ENCODE results near the gene FHL2. TPM values are rescaled to one million over a fixed set of nuclear protein-coding genes. Genes with fewer than 3 reads are reported as not detected.

The FHL2 gene
- total RNA-seq, 1 donor from 2014 or later: 5.3 TPM

DNA sequence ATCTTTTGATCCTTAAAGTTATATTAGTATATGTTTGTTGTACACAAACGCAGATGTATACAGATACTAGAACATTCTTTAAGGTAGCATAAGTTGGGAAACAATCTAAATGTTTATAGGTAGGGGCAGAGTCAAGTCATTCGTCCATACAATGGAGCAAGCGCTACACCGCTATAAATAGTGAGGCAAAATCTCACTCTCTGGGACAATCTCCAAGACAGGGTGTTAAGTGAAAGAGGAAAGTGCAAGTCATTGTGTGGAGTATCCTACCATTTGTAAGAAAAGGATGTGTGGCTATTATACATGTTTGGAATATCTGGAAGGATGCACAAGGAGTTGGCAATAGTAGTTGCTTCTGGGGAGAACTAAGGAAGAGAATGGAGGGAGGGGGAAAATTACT, 16.2 kb upstream of the FHL2 start:
- intact Hi-C loops (cut with micrococcal nuclease): no loop called here
- Mint-ChIP-seq H3K36me3 (ENCODE audit: low read depth) (no peaks in the 10 kb centered on the region), H3K4me1 (ENCODE audit: low read depth) (peaks cover 22% of the 10 kb centered on the region), H3K9me3 (peaks cover 3% of the 10 kb centered on the region), H3K27ac (no peak overlapping the region), H3K4me3 (ENCODE audit: low read depth) (no peak overlapping the region), H3K27me3 (ENCODE audit: low read depth) (peaks cover 28% of the 10 kb centered on the region)
- DNase-seq (ENCODE audit: low spot score): no peak

DNA sequence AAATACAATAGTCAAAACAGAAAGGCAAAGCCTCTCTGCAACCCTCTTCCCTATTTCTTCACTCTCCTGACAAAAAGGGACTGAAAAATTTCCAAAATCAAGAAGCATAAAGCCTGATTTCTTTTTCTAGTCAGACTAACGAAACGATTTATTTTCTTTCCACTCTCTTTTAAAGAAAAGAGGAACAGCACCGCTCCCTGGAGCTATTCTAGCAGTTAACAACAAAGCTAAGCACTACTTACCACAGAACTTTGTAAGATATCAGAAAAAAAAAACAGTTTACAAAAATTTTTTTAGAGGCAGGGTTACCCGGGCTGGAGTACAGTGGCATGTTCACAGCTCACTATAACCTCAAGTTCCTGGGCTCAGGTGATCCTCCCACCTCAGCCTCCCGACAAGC, 14.4 kb upstream of the FHL2 start:
- peaks cover 36% of the 10 kb centered on the region for H3K27me3 Mint-ChIP-seq (ENCODE audit: low read depth)

GRCh38 chr2:105412584-105412983, 13.7 kb upstream of the FHL2 start:
- no peak for DNase-seq (ENCODE audit: low spot score)
- Mint-ChIP-seq H3K9me3 (no peaks in the 10 kb centered on the region), H3K27me3 (ENCODE audit: low read depth) (peaks cover 37% of the 10 kb centered on the region), H3K4me1 (ENCODE audit: low read depth) (peaks cover 12% of the 10 kb centered on the region), H3K36me3 (ENCODE audit: low read depth) (no peaks in the 10 kb centered on the region), H3K27ac (no peak overlapping the region), H3K4me3 (ENCODE audit: low read depth) (no peak overlapping the region)
- intact Hi-C loops (cut with micrococcal nuclease): no loop called here

More for the DNA sequence above, 14.4 kb upstream of the FHL2 start:
- intact Hi-C loops (cut with micrococcal nuclease): no loop called here
- no peak for DNase-seq (ENCODE audit: low spot score)
- Mint-ChIP-seq H3K9me3 (no peaks in the 10 kb centered on the region), H3K4me1 (ENCODE audit: low read depth) (peaks cover 18% of the 10 kb centered on the region), H3K27ac (no peak overlapping the region), H3K36me3 (ENCODE audit: low read depth) (no peaks in the 10 kb centered on the region), H3K4me3 (ENCODE audit: low read depth) (no peak overlapping the region)

DNA sequence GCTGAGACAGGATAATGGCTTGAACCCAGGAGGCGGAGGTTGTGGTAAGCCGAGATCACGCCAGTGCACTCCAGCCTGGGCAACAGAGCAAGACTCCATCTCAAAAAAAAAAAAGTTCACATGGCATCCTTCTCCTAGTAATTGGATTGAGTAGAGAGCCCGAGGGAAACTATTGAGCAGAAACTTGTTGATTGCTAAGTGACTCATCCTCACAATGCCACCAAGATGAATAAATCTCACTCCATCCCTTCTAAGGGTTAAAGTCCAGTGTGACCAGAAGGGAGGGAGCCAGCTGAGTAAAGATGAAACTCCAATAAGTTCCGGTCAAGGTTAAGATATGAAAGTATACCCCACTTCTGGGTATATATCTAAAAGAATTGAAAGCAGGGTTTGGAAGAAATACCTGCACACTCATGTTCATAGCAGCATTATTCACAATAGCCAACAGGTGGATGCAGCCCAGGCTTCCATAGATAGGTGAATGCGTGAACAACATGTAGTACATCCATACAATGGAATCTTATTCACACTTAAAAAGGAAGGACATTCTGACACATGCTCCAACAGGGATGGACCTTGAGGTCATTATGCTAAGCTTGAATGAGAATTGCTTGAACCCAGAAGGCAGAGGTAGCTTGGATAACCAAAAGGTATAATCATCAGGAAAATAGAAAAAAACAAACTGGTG, 13.0 kb upstream of the FHL2 start:
- intact Hi-C loops (cut with micrococcal nuclease): no loop called here
- no peak overlapping the region for H3K27ac Mint-ChIP-seq

GRCh38 chr2:105410554-105410953, 11.7 kb upstream of the FHL2 start:
- no peak for DNase-seq (ENCODE audit: low spot score)
- intact Hi-C loops (cut with micrococcal nuclease): no loop called here
- H3K4me3 Mint-ChIP-seq (ENCODE audit: low read depth): no peak overlapping the region

More for the DNA sequence above, 13.0 kb upstream of the FHL2 start:
- Mint-ChIP-seq H3K9me3 (no peaks in the 10 kb centered on the region), H3K4me1 (ENCODE audit: low read depth) (peaks cover 7% of the 10 kb centered on the region), H3K27me3 (ENCODE audit: low read depth) (peaks cover 36% of the 10 kb centered on the region), H3K4me3 (ENCODE audit: low read depth) (no peak overlapping the region), H3K36me3 (ENCODE audit: low read depth) (no peaks in the 10 kb centered on the region)
- no peak for DNase-seq (ENCODE audit: low spot score)

GRCh38 chr2:105409717-105410116, 10.9 kb upstream of the FHL2 start:
- H3K27me3 Mint-ChIP-seq (ENCODE audit: low read depth): peaks cover 43% of the 10 kb centered on the region
- no peaks in the 10 kb centered on the region for H3K4me1 Mint-ChIP-seq (ENCODE audit: low read depth)
- no peak for DNase-seq (ENCODE audit: low spot score)
- no peaks in the 10 kb centered on the region for H3K9me3 Mint-ChIP-seq
- H3K4me3 Mint-ChIP-seq (ENCODE audit: low read depth): no peak overlapping the region
- H3K27ac Mint-ChIP-seq: no peak overlapping the region
- no peaks in the 10 kb centered on the region for H3K36me3 Mint-ChIP-seq (ENCODE audit: low read depth)
- intact Hi-C loops (cut with micrococcal nuclease): no loop called here

More at GRCh38 chr2:105410554-105410953, 11.7 kb upstream of the FHL2 start:
- Mint-ChIP-seq H3K9me3 (no peaks in the 10 kb centered on the region), H3K36me3 (ENCODE audit: low read depth) (no peaks in the 10 kb centered on the region), H3K4me1 (ENCODE audit: low read depth) (no peaks in the 10 kb centered on the region), H3K27me3 (ENCODE audit: low read depth) (peaks cover 39% of the 10 kb centered on the region), H3K27ac (no peak overlapping the region)

GRCh38 chr2:105407946-105408743, 9.3 kb upstream of the FHL2 start:
- Mint-ChIP-seq H3K4me3 (ENCODE audit: low read depth) (no peak overlapping the region), H3K27me3 (ENCODE audit: low read depth) (peaks cover 43% of the 10 kb centered on the region), H3K9me3 (no peaks in the 10 kb centered on the region)

DNA sequence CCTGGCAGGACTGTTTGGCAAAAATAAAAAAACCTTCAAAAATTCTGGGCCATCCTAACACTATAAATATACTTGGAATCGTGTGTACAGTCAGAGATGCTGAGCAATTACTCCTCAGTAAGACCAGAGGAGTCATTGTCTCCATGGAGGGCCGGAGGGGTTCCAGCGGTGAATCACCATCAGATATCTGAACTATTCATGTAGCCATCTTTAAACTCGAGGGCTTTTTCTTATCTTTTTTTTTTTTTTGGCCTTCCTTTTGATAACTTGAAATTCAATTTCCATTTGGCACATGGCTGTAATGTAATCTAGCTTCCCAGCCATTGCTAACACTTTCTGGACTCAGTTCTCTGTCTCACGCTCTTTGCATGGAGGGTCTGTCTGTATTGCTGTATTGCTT, 7.4 kb upstream of the FHL2 start:
- no peak for DNase-seq (ENCODE audit: low spot score)
- Mint-ChIP-seq H3K4me1 (ENCODE audit: low read depth) (no peaks in the 10 kb centered on the region), H3K9me3 (no peaks in the 10 kb centered on the region), H3K36me3 (ENCODE audit: low read depth) (no peaks in the 10 kb centered on the region), H3K27ac (no peak overlapping the region), H3K4me3 (ENCODE audit: low read depth) (no peak overlapping the region), H3K27me3 (ENCODE audit: low read depth) (peaks cover 44% of the 10 kb centered on the region)
- intact Hi-C loops (cut with micrococcal nuclease): no loop called here

More at GRCh38 chr2:105407946-105408743, 9.3 kb upstream of the FHL2 start:
- intact Hi-C loops (cut with micrococcal nuclease): no loop called here
- Mint-ChIP-seq H3K27ac (no peak overlapping the region), H3K4me1 (ENCODE audit: low read depth) (no peaks in the 10 kb centered on the region), H3K36me3 (ENCODE audit: low read depth) (no peaks in the 10 kb centered on the region)
- DNase-seq (ENCODE audit: low spot score): no peak

GRCh38 chr2:105405291-105405690, 6.4 kb upstream of the FHL2 start:
- H3K36me3 Mint-ChIP-seq (ENCODE audit: low read depth): no peaks in the 10 kb centered on the region
- no peak for DNase-seq (ENCODE audit: low spot score)
- intact Hi-C loops (cut with micrococcal nuclease): no loop called here
- peaks cover 42% of the 10 kb centered on the region for H3K27me3 Mint-ChIP-seq (ENCODE audit: low read depth)
- no peaks in the 10 kb centered on the region for H3K4me1 Mint-ChIP-seq (ENCODE audit: low read depth)
- no peak overlapping the region for H3K27ac Mint-ChIP-seq
- H3K9me3 Mint-ChIP-seq: no peaks in the 10 kb centered on the region
- H3K4me3 Mint-ChIP-seq (ENCODE audit: low read depth): no peak overlapping the region

DNA sequence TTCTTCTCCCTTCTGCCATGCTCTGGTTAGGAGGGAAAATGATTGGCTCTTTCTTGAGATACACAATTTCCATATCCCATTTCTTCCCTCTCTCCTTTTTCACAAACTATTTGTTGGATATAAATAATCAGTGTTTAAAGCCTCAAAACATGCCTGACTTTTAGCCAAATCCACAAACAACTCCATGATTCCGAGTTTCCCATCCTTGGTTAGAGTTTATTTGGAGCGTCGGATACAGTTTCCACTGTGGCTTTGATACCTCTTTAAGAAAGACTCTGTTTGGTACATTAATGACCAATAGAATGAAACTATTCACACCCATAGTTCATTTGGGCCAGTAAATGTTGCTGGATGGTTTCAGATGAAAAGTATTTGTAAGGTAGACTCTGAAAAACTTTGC, 5.9 kb upstream of the FHL2 start:
- peaks cover 45% of the 10 kb centered on the region for H3K27me3 Mint-ChIP-seq (ENCODE audit: low read depth)
- no peak overlapping the region for H3K4me3 Mint-ChIP-seq (ENCODE audit: low read depth)
- no peaks in the 10 kb centered on the region for H3K9me3 Mint-ChIP-seq
- no peaks in the 10 kb centered on the region for H3K36me3 Mint-ChIP-seq (ENCODE audit: low read depth)
- intact Hi-C loops (cut with micrococcal nuclease): no loop called here
- no peak overlapping the region for H3K27ac Mint-ChIP-seq
- H3K4me1 Mint-ChIP-seq (ENCODE audit: low read depth): no peaks in the 10 kb centered on the region
- no peak for DNase-seq (ENCODE audit: low spot score)

GRCh38 chr2:105403783-105404698, 5.2 kb upstream of the FHL2 start:
- intact Hi-C loops (cut with micrococcal nuclease): no loop called here
- Mint-ChIP-seq H3K27me3 (ENCODE audit: low read depth) (peaks cover 48% of the 10 kb centered on the region), H3K4me3 (ENCODE audit: low read depth) (no peak overlapping the region), H3K9me3 (no peaks in the 10 kb centered on the region), H3K27ac (no peak overlapping the region), H3K4me1 (ENCODE audit: low read depth) (no peaks in the 10 kb centered on the region), H3K36me3 (ENCODE audit: low read depth) (no peaks in the 10 kb centered on the region)
- DNase-seq (ENCODE audit: low spot score): no peak

DNA sequence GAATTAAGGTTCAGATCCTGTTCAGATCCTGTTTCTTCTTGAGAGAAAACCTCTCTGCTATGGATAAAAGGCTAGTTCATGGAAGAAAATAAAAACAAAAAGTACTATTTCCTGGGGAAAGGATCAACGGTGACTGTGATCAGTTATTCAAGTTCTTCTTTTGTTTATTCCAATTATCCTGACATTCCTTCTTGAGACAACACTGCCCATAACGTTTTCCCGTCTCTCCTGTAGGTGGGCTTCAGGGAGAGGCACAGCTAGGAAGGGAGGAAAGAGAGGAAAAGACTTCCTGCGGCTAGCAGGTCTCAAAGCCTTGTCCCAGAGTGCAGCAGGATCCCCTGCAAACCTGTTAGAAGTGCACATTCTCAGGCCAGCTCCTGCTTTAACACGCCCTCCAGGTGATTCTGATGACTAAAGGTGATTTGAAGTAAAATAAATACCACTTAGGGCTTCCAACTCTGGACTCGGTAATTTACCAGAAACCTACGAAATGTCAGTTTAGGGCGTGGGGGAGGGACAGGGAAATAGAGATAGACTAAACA, 4.5 kb upstream of the FHL2 start:
- DNase-seq (ENCODE audit: low spot score): no peak
- Mint-ChIP-seq H3K4me3 (ENCODE audit: low read depth) (no peak overlapping the region), H3K36me3 (ENCODE audit: low read depth) (no peaks in the 10 kb centered on the region), H3K27me3 (ENCODE audit: low read depth) (peaks cover 41% of the 10 kb centered on the region), H3K4me1 (ENCODE audit: low read depth) (no peaks in the 10 kb centered on the region), H3K9me3 (no peaks in the 10 kb centered on the region), H3K27ac (no peak overlapping the region)
- intact Hi-C loops (cut with micrococcal nuclease): no loop called here
